RWPE2 (cell line): ENCODE data around the gene GALNT17.

Experiments used
- ATAC-seq: fragments of 200-7000 bp; cut with Tn5 transposase; 3 replicates; pipeline ENCODE4 v1.9.1; 2021; ENCODE audit warnings: low read depth
- DNase-seq: peaks from one replicate; pipeline ENCODE4 v3.0.0-alpha.2; 2020; ENCODE audit warnings: low spot score
- H3K27ac ChIP-seq: fragments of 450-650 bp; 2 replicates; pipeline ENCODE4 v1.5.1; 2017; ENCODE audit warnings: mild to moderate bottlenecking; ENCODE audit not compliant: poor library complexity, severe bottlenecking
- H3K27me3 ChIP-seq: fragments of 250-450 bp; sonication (Bioruptor Pico); 2 replicates; pipeline ENCODE4 v1.5.1; 2021; ENCODE audit warnings: mild to moderate bottlenecking, moderate library complexity; ENCODE audit not compliant: insufficient read depth, poor library complexity, severe bottlenecking
- H3K36me3 ChIP-seq: fragments of 250-450 bp; sonication (Bioruptor Pico); 2 replicates; pipeline ENCODE4 v1.5.1; 2020; ENCODE audit warnings: low read depth, mild to moderate bottlenecking, moderate library complexity
- H3K4me1 ChIP-seq: fragments of 250-450 bp; sonication (Bioruptor Pico); 2 replicates; pipeline ENCODE4 v1.5.1; 2021; ENCODE audit warnings: mild to moderate bottlenecking, moderate library complexity; ENCODE audit not compliant: insufficient read depth, poor library complexity, severe bottlenecking
- H3K4me3 ChIP-seq: fragments of 250-450 bp; sonication (Bioruptor Pico); 2 replicates; pipeline ENCODE4 v1.5.1; 2021; ENCODE audit warnings: mild to moderate bottlenecking, moderate library complexity; ENCODE audit not compliant: severe bottlenecking
- H3K9me3 ChIP-seq: fragments of 250-450 bp; sonication (Bioruptor Pico); 2 replicates; pipeline ENCODE4 v1.5.1; 2021; ENCODE audit warnings: mild to moderate bottlenecking, moderate library complexity; ENCODE audit not compliant: severe bottlenecking
- CTCF ChIP-seq: fragments of 450-650 bp; IDR thresholded peaks from one replicate; pipeline ENCODE4 v1.5.1; 2017; ENCODE audit warnings: mild to moderate bottlenecking, moderate library complexity; ENCODE audit not compliant: poor library complexity, severe bottlenecking

GALNT17 gene

GRCh38 chr7:71705217-71705616, 573.3 kb downstream of the GALNT17 start:
- DNase-seq (no peak), ATAC-seq (no peak)
- TF ChIP-seq CTCF = no peak

DNA sequence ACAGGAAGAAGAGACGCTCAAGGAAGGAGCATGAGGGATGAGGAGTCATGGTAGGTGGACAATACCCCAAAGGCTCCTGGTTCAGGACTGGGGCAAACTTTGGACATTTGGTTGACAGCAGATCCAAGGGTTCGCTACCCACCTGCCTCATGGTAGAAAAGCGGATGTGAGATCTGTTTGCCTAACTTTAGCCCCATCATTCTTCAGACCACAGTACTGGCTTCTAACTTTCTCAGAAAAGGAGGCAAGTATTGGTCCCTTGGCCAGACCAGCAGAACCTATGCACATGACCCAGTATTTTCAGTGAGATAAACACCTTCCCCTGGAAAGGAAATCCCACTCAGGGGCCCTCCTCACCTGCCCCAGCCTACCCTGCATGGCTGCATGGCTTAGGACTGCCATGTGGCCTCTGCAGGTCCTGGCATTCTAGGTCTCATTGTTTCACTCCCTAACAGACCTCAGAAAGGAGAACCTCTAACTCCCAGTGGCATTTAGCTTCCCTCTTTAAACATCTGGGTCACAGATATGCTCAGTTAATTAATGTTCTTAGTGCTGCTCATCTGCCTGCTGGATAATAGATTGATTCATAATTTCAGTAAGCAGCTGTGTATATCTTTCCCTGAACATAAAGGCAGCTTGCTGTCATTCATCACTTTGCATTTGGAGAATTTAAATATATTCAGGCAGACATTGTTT, 574.1 kb downstream of the GALNT17 start:
- peaks cover 3% of the 10 kb centered on the region for H3K9me3 ChIP-seq
- H3K4me3 ChIP-seq = no peak overlapping the region
- TF ChIP-seq CTCF = no peak
- DNase-seq = no peak
- ATAC-seq = no peak
- H3K27ac ChIP-seq = no peak overlapping the region
- no peaks in the 10 kb centered on the region for H3K36me3 ChIP-seq
- H3K27me3 ChIP-seq = no peaks in the 10 kb centered on the region
- no peaks in the 10 kb centered on the region for H3K4me1 ChIP-seq

More at GRCh38 chr7:71705217-71705616, 573.3 kb downstream of the GALNT17 start:
- H3K4me3 ChIP-seq = no peak overlapping the region
- H3K27me3 ChIP-seq = no peaks in the 10 kb centered on the region
- peaks cover 3% of the 10 kb centered on the region for H3K9me3 ChIP-seq
- no peaks in the 10 kb centered on the region for H3K36me3 ChIP-seq
- H3K27ac ChIP-seq = no peak overlapping the region
- no peaks in the 10 kb centered on the region for H3K4me1 ChIP-seq

DNA sequence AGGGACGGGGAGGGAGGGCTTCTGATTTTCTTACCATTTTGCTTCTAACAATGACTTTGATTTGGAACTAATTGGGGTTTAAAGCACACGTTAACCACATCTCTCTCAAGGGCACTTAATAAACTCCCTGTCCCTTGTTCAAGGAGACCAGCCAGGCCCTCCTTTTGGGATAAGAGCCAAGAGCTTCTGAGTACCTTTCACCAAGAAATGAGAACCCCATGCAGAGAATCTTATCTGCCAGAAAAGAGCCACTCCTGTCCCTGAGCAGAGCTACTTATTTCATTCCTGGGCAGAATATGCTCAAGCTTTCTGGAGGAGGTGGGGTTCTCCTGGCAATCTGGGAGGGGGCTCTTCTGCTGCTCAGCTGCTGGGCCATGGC, 574.6 kb downstream of the GALNT17 start:
- no peak for ATAC-seq
- no peaks in the 10 kb centered on the region for H3K36me3 ChIP-seq
- H3K4me3 ChIP-seq = no peak overlapping the region
- H3K27me3 ChIP-seq = no peaks in the 10 kb centered on the region
- peaks cover 3% of the 10 kb centered on the region for H3K9me3 ChIP-seq
- no peaks in the 10 kb centered on the region for H3K4me1 ChIP-seq
- no peak for TF ChIP-seq CTCF
- no peak for DNase-seq
- H3K27ac ChIP-seq = no peak overlapping the region

- ATAC-seq (no peak), DNase-seq (no peak)
- H3K27ac ChIP-seq = no peak overlapping the region
- no peak for TF ChIP-seq CTCF
- no peak overlapping the region for H3K4me3 ChIP-seq
- H3K9me3 ChIP-seq = peaks cover 3% of the 10 kb centered on the region
- H3K36me3 ChIP-seq = no peaks in the 10 kb centered on the region
- no peaks in the 10 kb centered on the region for H3K4me1 ChIP-seq
- no peaks in the 10 kb centered on the region for H3K27me3 ChIP-seq
Measured at GRCh38 chr7:71707041-71707440, 575.1 kb downstream of the GALNT17 start.

- DNase-seq = no peak
- peaks cover 3% of the 10 kb centered on the region for H3K9me3 ChIP-seq
- no peak for TF ChIP-seq CTCF
- no peak overlapping the region for H3K4me3 ChIP-seq
- H3K36me3 ChIP-seq = no peaks in the 10 kb centered on the region
- no peaks in the 10 kb centered on the region for H3K4me1 ChIP-seq
- no peak for ATAC-seq
- no peak overlapping the region for H3K27ac ChIP-seq
- H3K27me3 ChIP-seq = no peaks in the 10 kb centered on the region
Measured at GRCh38 chr7:71708710-71709109, 576.8 kb downstream of the GALNT17 start.
